IMR-90 (cell line): Measurements from ENCODE around the gene NIPA2.

Experiments used
- MAFK ChIP-seq: IDR thresholded peaks from 2 replicates; pipeline ENCODE4 v1.6.1; 2012; ENCODE audit warnings: low read depth, low read length, improper control_type of control experiment
- MXI1 ChIP-seq: IDR thresholded peaks from 2 replicates; pipeline ENCODE4 v1.6.1; 2012; ENCODE audit warnings: low read depth, mild to moderate bottlenecking, low read length, moderate library complexity, borderline replicate concordance
- RCOR1 ChIP-seq: IDR thresholded peaks from 2 replicates; pipeline ENCODE4 v1.6.1; 2012; ENCODE audit warnings: mild to moderate bottlenecking, low read length, improper control_type of control experiment; ENCODE audit not compliant: insufficient replicate concordance
- USF2 ChIP-seq: fragments of 150-350 bp; IDR thresholded peaks from 2 replicates; pipeline ENCODE4 v1.6.1; 2017; ENCODE audit warnings: mild to moderate bottlenecking, antibody characterized with exemption, low read length, low read depth
- TF ChIP-seq, protein P1 (sequence below): conservative IDR thresholded peaks from 2 replicates; pipeline ENCODE4 v1.5.1; 2012; ENCODE audit warnings: mild to moderate bottlenecking, low read depth, low read length, improper control_type of control experiment

DNA sequence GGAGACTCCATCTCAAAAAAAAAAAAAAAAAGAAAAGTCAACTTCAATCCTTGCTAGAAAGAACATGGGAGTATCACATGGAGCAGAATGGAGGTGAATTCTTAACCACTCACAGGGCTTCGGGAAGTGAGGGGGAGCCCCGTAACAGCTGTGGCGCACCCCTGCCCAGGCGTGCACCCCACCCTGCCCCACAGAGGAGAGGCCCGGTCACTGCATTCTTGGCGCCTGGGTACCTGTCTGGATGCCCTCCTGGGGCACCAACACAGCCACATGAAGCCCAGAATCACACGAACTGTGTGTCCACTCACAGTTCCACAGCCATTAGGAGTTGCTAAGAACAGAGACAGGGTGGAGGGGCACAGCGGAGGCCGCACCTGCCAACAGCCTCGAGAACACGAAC lies 51.8 kb downstream of the NIPA2 start:
- TF ChIP-seq USF2 (no peak), RCOR1 (no peak), MXI1 (no peak), MAFK (no peak)
- TF ChIP-seq, protein P1, sequence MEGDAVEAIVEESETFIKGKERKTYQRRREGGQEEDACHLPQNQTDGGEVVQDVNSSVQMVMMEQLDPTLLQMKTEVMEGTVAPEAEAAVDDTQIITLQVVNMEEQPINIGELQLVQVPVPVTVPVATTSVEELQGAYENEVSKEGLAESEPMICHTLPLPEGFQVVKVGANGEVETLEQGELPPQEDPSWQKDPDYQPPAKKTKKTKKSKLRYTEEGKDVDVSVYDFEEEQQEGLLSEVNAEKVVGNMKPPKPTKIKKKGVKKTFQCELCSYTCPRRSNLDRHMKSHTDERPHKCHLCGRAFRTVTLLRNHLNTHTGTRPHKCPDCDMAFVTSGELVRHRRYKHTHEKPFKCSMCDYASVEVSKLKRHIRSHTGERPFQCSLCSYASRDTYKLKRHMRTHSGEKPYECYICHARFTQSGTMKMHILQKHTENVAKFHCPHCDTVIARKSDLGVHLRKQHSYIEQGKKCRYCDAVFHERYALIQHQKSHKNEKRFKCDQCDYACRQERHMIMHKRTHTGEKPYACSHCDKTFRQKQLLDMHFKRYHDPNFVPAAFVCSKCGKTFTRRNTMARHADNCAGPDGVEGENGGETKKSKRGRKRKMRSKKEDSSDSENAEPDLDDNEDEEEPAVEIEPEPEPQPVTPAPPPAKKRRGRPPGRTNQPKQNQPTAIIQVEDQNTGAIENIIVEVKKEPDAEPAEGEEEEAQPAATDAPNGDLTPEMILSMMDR = no peak
